Stimulated activated CD8-positive, alpha-beta memory T cell treated with anti-CD3 and anti-CD28 coated beads, Interleukin-15, amount 100 ng/mL, for 24 hours (primary cell): ENCODE results near the gene POGZ.
A peak's percentile ranks its signal among the peaks of the same experiment; 100 is the strongest.

Experiments used
- DNase-seq: peaks from one replicate; pipeline ENCODE4 v3.0.0-alpha.2; 2020; ENCODE audit warnings: low read depth

The POGZ gene, protein sequence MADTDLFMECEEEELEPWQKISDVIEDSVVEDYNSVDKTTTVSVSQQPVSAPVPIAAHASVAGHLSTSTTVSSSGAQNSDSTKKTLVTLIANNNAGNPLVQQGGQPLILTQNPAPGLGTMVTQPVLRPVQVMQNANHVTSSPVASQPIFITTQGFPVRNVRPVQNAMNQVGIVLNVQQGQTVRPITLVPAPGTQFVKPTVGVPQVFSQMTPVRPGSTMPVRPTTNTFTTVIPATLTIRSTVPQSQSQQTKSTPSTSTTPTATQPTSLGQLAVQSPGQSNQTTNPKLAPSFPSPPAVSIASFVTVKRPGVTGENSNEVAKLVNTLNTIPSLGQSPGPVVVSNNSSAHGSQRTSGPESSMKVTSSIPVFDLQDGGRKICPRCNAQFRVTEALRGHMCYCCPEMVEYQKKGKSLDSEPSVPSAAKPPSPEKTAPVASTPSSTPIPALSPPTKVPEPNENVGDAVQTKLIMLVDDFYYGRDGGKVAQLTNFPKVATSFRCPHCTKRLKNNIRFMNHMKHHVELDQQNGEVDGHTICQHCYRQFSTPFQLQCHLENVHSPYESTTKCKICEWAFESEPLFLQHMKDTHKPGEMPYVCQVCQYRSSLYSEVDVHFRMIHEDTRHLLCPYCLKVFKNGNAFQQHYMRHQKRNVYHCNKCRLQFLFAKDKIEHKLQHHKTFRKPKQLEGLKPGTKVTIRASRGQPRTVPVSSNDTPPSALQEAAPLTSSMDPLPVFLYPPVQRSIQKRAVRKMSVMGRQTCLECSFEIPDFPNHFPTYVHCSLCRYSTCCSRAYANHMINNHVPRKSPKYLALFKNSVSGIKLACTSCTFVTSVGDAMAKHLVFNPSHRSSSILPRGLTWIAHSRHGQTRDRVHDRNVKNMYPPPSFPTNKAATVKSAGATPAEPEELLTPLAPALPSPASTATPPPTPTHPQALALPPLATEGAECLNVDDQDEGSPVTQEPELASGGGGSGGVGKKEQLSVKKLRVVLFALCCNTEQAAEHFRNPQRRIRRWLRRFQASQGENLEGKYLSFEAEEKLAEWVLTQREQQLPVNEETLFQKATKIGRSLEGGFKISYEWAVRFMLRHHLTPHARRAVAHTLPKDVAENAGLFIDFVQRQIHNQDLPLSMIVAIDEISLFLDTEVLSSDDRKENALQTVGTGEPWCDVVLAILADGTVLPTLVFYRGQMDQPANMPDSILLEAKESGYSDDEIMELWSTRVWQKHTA (N-terminal part only)

DNA sequence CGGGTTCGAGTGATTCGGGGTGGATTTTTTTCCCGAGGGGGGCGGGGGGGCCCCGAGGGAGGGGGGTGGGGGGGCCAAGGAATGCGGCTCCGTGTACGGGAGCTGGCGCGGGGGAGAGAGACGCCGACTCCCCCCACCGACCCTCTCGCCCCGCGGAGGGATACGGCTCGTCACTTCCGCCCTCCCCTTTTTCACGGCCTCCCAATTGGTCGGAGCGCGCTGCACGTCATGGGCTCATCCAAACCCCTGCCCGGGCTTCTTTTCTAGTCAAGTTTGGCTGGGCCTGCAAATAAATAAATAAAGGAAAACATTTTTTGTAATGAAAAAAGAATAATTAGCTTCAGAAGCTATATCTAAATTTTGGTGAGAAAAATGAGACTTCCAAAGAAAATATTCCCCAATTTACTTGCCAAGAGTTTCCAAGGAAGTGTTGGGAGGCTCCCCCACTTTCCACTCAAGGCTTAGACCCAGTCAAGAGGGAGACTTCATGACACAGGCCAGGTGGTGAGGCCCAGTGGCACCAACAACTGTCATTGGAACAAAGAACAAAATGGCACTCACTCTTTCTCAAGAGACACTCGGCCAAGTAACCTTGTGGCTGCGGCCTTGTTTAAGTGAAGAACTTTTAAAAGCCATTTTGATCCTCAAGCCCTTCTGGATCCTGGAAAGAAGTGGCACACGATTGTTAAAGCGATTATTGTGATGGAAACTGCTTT, at the start of gene POGZ:
Gene POGZ, minus strand, starts transcription at position 164 of the 716 bp plus-strand sequence. CDS start 17,290 bp downstream, outside the sequence.
- peak; percentile 75 for DNase-seq

- no peak for DNase-seq
These were observed 49.5 kb upstream of the POGZ start for GRCh38 chr1:151508833-151509232.

- no peak for DNase-seq
These were observed 45.5 kb upstream of the POGZ start for GRCh38 chr1:151504759-151505158.

- no peak for DNase-seq
These were observed 45.0 kb upstream of the POGZ start for GRCh38 chr1:151504252-151504651.

DNA sequence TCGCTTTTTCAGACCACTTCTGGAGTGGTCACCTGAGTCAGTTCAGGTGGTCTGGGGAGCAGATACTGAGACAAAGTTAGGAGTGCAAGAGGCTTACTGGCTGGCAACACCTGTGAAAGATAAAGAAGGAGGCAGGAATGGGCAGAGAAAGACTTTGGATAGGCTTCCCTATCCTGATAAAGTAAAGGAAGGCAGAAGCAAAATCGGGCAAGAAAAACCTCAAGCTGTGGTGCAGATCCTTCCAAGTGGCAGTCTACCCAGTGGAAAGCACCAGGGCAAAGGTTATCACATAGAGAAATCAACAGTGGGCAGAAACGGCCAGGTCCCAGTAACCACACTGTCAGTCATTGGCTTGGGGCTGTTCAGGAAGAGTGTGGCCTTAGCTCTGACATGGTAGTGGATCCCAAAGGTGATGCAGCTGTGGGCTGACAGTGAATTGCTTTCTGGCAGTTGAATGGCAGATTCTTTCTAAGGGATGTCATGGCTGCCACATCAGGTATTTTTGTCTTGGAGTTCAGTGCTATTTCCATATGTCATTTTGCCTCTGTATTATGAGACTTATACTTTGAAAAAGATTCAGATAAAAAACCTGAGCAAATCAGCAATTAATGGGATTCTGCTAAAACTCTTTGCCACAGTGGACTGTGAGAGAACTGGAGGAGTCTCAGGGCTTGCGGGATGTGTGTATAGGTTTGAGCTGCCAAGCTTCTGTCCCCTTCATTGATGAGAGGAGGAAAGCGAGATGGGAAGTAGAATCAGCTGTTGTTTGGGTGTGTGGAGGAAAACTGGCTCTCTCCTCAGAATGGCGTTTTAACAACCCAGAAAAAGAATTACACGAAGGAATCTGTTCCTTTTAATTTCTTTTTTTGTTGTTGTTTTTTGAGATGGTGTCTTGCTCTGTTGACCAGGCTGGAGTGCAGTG, 43.8 kb upstream of the POGZ start:
- DNase-seq: no peak

DNA sequence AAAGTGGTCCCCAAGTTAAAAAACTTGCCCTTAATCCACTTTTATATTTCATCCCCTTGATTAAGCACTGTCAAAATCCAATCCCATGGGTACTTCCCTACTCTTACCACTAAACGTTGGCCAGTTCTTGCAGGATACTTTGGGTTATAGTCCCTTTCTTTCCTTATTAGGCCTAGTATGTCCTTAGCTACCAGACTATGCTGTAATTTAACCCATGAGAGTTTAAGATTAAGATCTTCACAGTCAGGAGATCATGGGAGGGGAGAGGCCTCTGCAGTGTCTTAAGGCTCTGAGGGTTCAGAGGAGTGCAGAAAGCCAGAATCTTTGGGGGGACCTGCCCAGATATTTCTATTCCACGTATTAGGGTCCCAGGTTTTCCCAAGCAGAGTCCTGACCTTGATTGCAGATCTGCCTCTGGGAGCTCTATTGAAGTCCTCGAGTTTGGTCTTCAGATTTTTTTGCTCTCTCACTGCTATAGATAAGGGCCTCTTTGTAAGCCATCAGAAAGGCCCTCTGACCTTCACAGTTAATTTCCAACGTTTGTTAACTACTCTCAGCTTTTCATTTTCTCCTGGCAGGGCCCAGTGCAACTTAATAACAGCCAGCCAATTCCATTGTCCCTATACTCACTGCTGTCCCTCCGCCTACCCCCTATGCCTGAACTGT, 42.9 kb upstream of the POGZ start:
- no peak for DNase-seq

- DNase-seq: no peak
These were observed 42.2 kb upstream of the POGZ start for GRCh38 chr1:151501474-151501873.

DNA sequence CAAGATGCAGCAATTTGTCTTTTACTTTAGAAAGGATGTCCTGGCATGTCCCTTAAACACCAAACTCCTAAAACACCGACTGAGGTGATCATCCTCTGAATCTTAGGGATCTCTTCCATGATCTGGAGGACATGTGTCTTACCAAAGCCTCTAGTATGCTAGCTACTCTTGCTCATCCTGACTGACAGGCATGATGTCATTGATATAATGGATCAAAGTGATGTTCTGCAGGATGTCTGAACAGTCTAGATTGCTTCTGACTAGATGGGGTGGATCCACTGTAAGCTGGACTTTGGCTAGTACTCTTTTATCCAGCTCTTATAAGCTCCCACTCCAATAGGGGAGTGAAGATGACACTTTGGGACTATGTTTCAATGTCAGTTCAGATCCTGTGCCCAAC, 40.6 kb upstream of the POGZ start:
- DNase-seq: no peak

GRCh38 chr1:151499365-151499764, 40.1 kb upstream of the POGZ start:
- no peak for DNase-seq

GRCh38 chr1:151495316-151495715, 36.0 kb upstream of the POGZ start:
- no peak for DNase-seq

GRCh38 chr1:151494741-151495281, 35.5 kb upstream of the POGZ start:
- DNase-seq: no peak

GRCh38 chr1:151493042-151493441, 33.7 kb upstream of the POGZ start:
- no peak for DNase-seq

DNA sequence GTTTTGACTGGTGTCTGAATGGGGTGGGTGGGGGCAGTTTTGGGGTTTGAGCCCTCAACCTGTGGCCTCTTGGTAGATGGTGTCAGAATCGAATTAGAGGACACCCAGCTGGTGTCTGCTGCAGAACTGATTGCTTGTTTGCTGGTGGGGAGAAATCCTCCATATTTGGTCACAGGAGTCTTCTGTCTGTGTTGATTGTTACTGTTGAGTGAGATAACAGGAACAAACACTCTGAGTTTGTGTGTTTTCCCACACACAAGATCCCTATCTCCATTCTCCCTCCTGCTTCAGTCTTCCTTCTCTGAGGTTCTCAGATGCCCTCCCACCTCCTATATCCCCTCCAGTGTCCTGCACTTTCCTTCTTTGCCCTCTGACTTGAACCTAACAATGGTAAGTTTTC, 32.8 kb upstream of the POGZ start:
- no peak for DNase-seq

DNA sequence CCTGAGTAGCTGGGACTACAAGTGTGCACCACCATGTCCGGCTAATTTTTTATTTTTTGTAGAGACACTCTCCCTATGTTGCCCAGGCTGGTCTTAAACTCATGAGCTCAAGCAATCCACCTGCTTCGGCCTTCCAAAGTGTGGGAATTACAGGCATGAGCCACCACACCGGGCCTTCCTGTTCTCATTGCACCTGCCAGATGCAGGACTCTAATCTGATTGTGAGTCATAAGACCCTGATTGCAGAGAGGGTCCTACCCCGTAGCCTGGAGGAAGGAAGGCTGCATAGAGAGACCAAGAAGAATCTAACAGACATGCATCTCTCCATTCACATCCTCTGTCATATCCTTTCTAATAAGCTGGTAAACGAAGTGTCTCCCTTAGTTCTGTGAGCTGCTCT, 32.3 kb upstream of the POGZ start:
- DNase-seq: no peak

DNA sequence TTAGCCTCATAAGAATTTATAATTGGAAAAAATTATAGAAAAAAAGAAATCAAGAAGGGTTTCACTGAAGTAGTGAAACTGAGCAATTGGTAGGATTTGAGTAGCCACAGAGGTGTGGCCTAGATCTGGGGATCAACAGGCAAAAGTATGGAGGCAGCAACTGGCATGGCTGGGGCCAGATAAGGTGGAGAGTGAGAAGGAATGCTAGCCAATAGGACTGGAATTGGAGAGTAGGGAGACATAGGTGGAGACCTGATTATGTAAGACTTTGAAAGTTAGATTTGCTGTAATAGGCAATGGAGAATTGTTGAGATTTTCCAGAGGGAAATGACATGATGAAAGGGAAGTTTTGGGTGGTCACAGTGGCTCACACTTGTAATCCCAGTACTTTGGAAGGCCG, 27.3 kb upstream of the POGZ start:
- DNase-seq: no peak

DNA sequence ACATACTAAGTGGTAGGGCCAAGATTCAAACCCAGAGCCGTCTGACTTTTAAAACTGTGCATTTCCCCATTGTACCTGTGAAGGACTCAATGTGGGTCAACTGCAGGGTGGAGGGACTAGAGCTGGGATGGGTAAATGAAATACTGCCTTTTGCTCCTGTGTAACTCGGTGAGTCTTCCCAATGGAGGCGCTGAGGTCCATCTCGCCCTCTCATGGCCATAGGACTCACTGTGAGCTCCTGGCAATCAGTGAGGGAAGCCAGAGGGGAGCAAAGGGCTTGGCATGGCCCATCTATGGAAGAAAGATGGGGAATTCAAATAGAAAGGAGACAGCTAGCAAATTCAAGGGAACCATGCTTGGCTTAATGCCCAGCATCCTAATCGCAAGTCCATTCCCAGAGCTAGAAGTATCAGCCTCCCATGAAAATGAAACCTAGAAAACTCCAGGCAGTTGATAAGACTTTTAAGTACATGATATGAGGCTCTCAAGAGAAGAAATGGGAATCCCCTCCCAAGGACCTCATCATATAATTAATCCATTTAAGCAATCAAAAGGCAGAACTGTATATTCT, 26.5 kb upstream of the POGZ start:
- DNase-seq: no peak

- DNase-seq: no peak
These were observed 22.7 kb upstream of the POGZ start for GRCh38 chr1:151482017-151482416.

DNA sequence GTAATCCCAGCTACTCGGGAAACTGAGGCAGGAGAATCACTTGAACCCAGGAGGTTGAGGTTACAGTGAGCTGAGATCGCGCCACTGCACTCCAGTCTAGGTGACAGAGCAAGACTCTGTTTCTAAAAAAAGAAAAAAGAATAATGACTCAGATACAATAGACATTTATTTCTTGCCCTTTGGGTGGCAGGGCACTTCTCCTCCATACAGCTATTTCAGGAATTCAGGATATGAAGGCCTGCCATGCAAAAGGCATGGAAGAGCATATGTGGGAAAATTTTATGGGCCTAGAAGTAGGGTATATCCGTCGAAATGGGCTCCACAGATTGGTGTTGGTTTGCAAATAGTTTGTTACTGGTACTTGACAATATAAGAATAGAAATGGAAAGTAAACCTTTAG, 20.2 kb upstream of the POGZ start:
- no peak for DNase-seq

- DNase-seq: no peak
These were observed 19.6 kb upstream of the POGZ start for GRCh38 chr1:151478923-151479322.
